ENCODE measurements around the gene BTBD9.

Gene BTBD9

GRCh38 chr6:38326837-38327236 is 312.9 kb downstream of the BTBD9 start:
- TF ChIP-seq CTCF (IDR thresholded peaks at IDR 0.05; ENCODE audit: low read depth, low read length): no peak
- no peaks in the 10 kb centered on the region for H3K4me1 ChIP-seq
- DNase-seq: no peak

GRCh38 chr6:38323216-38323615 is 316.5 kb downstream of the BTBD9 start:
- Histone ChIP-seq H3K36me3 (no peaks in the 10 kb centered on the region), H3K4me1 (no peaks in the 10 kb centered on the region), H3K9me3 (no peaks in the 10 kb centered on the region), H3K4me3 (ENCODE audit: low read depth, low read length) (no peak overlapping the region), H3K27me3 (no peaks in the 10 kb centered on the region)
- no peak for TF ChIP-seq CTCF (IDR thresholded peaks at IDR 0.05; ENCODE audit: low read depth, low read length)
- no peak for DNase-seq

More at GRCh38 chr6:38326837-38327236, 312.9 kb downstream of the BTBD9 start:
- no peak overlapping the region for H3K4me3 ChIP-seq (ENCODE audit: low read depth, low read length)
- no peaks in the 10 kb centered on the region for H3K9me3 ChIP-seq
- no peaks in the 10 kb centered on the region for H3K27me3 ChIP-seq
- H3K36me3 ChIP-seq: no peaks in the 10 kb centered on the region

GRCh38 chr6:38322138-38322537 is 317.6 kb downstream of the BTBD9 start:
- H3K36me3 ChIP-seq: no peaks in the 10 kb centered on the region
- no peak for TF ChIP-seq CTCF (IDR thresholded peaks at IDR 0.05; ENCODE audit: low read depth, low read length)
- no peak overlapping the region for H3K4me3 ChIP-seq (ENCODE audit: low read depth, low read length)
- no peaks in the 10 kb centered on the region for H3K9me3 ChIP-seq
- H3K27me3 ChIP-seq: no peaks in the 10 kb centered on the region
- no peak for DNase-seq
- H3K4me1 ChIP-seq: no peaks in the 10 kb centered on the region

GRCh38 chr6:38320843-38321242 is 318.9 kb downstream of the BTBD9 start:
- Histone ChIP-seq H3K27me3 (no peaks in the 10 kb centered on the region), H3K9me3 (no peaks in the 10 kb centered on the region), H3K4me1 (no peaks in the 10 kb centered on the region), H3K36me3 (no peaks in the 10 kb centered on the region), H3K4me3 (ENCODE audit: low read depth, low read length) (no peak overlapping the region)
- no peak for TF ChIP-seq CTCF (IDR thresholded peaks at IDR 0.05; ENCODE audit: low read depth, low read length)
- no peak for DNase-seq

- H3K9me3 ChIP-seq: no peaks in the 10 kb centered on the region
- no peak for DNase-seq
Measured at GRCh38 chr6:38320358-38320757, 319.4 kb downstream of the BTBD9 start.

More at GRCh38 chr6:38320358-38320757, 319.4 kb downstream of the BTBD9 start:
- Histone ChIP-seq H3K36me3 (no peaks in the 10 kb centered on the region), H3K4me1 (no peaks in the 10 kb centered on the region), H3K27me3 (no peaks in the 10 kb centered on the region), H3K4me3 (ENCODE audit: low read depth, low read length) (no peak overlapping the region)
- no peak for TF ChIP-seq CTCF (IDR thresholded peaks at IDR 0.05; ENCODE audit: low read depth, low read length)
